HCEC 1CT (cell line): ENCODE measurements around the gene PLAAT4.
"Not testable (repeated sequence)": the region's sequence is repeated elsewhere in the genome, so short reads cannot be mapped to it uniquely, and the experiment has no call there.

ENCODE experiments used
- DNase-seq: peaks from one replicate; pipeline ENCODE4 v3.0.0-alpha.2; 2017

The PLAAT4 gene

GRCh38 chr11:63573881-63574855 is 37.6 kb downstream of the PLAAT4 start:
- peak; percentile 76 for DNase-seq

GRCh38 chr11:63574856-63575602 is 38.4 kb downstream of the PLAAT4 start:
- peak; percentile 22 for DNase-seq

GRCh38 chr11:63578882-63579281 is 42.3 kb downstream of the PLAAT4 start:
- DNase-seq, result not testable (repeated sequence)

GRCh38 chr11:63581224-63581623 is 44.6 kb downstream of the PLAAT4 start:
- DNase-seq, result not testable (repeated sequence)

- no peak for DNase-seq
Measured at GRCh38 chr11:63583357-63583677, 46.7 kb downstream of the PLAAT4 start.

GRCh38 chr11:63586451-63587166 is 50.0 kb downstream of the PLAAT4 start:
- no peak for DNase-seq

- DNase-seq, result no peak
Measured at GRCh38 chr11:63589000-63589399, 52.4 kb downstream of the PLAAT4 start.

GRCh38 chr11:63590024-63590788 is 53.6 kb downstream of the PLAAT4 start:
- no peak for DNase-seq

- peak; percentile 17 for DNase-seq
Measured at GRCh38 chr11:63592975-63593395, 56.4 kb downstream of the PLAAT4 start.

GRCh38 chr11:63595296-63595695 is 58.7 kb downstream of the PLAAT4 start:
- peak; percentile 11 for DNase-seq
